ENCODE results near the gene CSTPP1.

DNA sequence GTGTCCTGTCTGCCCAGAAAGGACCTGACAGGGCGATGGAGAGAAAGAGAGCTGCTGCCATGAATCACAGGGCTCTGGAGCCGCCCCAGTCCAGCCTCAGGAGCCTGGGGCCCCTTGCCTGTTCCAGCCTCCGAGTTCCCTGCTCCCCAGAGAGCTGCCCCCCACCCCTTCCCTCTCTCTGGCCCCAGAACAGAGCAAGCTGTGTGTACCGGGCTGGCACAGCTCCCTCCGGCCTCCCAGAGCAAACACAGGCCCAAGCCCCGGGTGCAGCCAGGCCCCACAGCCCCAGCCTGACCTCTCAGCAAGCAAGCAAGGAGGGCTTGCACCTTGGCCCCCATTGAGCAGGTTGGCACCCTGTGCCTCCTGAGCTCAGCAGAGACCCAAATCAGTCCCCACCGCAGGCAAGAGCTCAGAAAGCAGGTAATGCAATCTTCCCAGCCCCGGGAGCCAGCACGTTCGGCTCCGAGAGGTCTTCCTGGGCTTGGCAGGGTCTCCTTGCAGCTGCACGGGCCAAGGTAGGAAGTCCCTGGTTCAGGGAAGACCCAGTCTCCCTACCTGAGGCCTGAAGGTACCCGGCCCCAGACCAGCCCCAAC, 248.2 kb downstream of the CSTPP1 start:
- TF ChIP-seq, protein P1, sequence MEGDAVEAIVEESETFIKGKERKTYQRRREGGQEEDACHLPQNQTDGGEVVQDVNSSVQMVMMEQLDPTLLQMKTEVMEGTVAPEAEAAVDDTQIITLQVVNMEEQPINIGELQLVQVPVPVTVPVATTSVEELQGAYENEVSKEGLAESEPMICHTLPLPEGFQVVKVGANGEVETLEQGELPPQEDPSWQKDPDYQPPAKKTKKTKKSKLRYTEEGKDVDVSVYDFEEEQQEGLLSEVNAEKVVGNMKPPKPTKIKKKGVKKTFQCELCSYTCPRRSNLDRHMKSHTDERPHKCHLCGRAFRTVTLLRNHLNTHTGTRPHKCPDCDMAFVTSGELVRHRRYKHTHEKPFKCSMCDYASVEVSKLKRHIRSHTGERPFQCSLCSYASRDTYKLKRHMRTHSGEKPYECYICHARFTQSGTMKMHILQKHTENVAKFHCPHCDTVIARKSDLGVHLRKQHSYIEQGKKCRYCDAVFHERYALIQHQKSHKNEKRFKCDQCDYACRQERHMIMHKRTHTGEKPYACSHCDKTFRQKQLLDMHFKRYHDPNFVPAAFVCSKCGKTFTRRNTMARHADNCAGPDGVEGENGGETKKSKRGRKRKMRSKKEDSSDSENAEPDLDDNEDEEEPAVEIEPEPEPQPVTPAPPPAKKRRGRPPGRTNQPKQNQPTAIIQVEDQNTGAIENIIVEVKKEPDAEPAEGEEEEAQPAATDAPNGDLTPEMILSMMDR (IDR thresholded peaks at IDR 0.05), result no peak
- no peak for TF ChIP-seq POLR2A (IDR thresholded peaks at IDR 0.05)

Data from tibial nerve (tissue), 3 donors.